HEK293 (cell line): ENCODE measurements around the gene KLF16.

ENCODE experiments used
- KLF1 ChIP-seq: fragments of 450-650 bp; formaldehyde crosslinking; IDR thresholded peaks from 2 replicates; pipeline ENCODE4 v1.5.1; 2016; ENCODE audit warnings: missing biosample characterization, missing genetic modification characterization
- ZNF558 ChIP-seq: fragments of 450-650 bp; formaldehyde crosslinking; IDR thresholded peaks from 2 replicates; pipeline ENCODE4 v1.5.1; 2016; ENCODE audit warnings: missing biosample characterization, missing genetic modification characterization
- TF ChIP-seq, protein P1 (sequence below): fragments of 450-650 bp; formaldehyde crosslinking; IDR thresholded peaks from 2 replicates; pipeline ENCODE4 v1.5.1; 2017; ENCODE audit warnings: missing biosample characterization, mild to moderate bottlenecking, missing genetic modification characterization, moderate library complexity
- TF ChIP-seq, protein P2 (sequence below): fragments of 450-650 bp; formaldehyde crosslinking; IDR thresholded peaks from 2 replicates; pipeline ENCODE4 v1.5.1; 2017; ENCODE audit warnings: missing biosample characterization, missing genetic modification characterization

DNA sequence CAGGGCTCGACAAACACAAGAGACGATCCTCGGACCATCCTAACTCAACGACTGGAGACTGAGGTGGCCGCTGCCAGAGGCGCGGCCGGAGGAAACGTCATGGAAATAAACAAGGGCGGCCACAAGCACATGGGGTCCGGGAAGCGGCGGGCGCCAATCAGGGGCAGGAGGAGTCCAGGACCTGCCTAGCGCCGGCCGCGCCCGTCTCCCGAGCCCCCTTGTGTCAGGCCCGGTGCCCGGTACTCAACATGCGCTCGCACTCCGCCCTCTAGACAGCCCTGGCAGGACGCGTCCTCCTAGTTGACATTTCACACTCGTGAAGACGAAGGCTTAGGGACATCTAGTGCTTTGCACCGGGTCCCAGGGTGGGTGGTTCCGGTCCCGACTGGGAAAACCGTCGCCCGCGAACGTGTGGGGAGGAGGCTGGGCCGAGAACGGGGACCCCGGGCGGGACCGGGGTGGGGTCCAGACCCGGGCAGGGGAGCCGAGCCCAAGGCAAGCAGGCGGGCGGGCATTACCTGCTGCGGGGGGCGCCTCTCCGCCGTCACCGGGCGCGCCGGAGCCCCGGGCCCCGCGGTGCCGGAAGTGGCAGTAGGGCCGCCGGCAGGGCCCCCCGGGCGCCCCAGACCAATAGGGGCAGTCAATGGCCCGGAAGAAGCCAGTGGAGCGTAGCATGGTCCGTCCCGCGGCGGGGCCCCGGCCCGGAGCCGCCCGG, 15.5 kb downstream of the KLF16 start:
- peak; percentile 44; the same call in 1 of the 2 replicates for TF ChIP-seq KLF1 (tag by site-specific recombination)
- TF ChIP-seq, protein P1, sequence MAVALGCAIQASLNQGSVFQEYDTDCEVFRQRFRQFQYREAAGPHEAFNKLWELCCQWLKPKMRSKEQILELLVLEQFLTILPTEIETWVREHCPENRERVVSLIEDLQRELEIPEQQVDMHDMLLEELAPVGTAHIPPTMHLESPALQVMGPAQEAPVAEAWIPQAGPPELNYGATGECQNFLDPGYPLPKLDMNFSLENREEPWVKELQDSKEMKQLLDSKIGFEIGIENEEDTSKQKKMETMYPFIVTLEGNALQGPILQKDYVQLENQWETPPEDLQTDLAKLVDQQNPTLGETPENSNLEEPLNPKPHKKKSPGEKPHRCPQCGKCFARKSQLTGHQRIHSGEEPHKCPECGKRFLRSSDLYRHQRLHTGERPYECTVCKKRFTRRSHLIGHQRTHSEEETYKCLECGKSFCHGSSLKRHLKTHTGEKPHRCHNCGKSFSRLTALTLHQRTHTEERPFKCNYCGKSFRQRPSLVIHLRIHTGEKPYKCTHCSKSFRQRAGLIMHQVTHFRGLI (tag by site-specific recombination): no peak
- TF ChIP-seq ZNF558 (tag by site-specific recombination): no peak
- TF ChIP-seq, protein P2, sequence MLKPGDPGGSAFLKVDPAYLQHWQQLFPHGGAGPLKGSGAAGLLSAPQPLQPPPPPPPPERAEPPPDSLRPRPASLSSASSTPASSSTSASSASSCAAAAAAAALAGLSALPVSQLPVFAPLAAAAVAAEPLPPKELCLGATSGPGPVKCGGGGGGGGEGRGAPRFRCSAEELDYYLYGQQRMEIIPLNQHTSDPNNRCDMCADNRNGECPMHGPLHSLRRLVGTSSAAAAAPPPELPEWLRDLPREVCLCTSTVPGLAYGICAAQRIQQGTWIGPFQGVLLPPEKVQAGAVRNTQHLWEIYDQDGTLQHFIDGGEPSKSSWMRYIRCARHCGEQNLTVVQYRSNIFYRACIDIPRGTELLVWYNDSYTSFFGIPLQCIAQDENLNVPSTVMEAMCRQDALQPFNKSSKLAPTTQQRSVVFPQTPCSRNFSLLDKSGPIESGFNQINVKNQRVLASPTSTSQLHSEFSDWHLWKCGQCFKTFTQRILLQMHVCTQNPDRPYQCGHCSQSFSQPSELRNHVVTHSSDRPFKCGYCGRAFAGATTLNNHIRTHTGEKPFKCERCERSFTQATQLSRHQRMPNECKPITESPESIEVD: no peak
